ENCODE results near the gene RIN3. TPM values are rescaled to one million over a fixed set of nuclear protein-coding genes. Genes with fewer than 3 reads are reported as not detected.

RIN3 gene
- total RNA-seq, 1 experiment from 2014 or later: 4.8 TPM

DNA sequence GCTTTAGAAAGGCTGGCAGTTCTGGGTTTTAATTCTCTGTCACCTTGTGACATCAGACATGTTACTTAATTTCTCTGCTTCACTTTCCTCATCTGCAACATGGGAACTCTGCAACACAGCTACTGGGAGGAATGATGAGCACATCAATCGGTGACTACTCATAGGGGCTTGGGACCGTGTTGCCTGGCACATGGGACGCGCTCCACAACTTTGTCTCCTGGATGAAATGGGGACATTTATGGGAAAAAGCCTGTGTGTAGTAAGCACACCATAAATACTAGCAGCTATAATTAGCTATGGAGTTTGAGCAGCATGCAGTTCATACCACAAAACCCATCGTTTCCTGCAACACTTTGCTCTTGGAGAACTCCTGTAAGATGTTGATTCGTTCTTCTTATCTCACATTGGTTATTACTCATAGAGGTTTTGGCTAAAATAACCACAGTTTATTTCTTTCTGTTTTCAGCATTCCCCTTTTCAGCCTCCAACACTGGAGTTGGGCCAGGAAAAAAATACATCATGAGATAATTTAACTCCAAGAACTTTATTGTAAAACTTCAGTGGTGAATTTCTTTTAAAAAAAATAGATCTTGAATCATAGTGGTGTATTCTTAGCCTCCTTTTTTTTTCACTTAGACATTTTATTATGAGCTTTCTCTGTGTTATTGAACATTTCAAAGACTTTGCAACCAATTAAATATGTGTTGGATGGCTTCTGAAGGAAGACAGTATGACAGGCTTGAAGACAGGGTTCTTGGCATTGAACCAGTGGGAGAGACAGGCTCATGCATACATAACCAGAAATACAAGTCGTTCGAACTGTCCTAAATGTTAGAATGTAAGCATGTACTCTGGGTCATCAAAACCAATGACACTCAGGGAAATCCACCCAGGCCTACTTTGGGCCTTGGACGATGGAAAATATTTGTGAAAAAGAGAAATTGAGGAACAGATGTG is 72.7 kb downstream of the RIN3 start:
- ChIA-PET POLR2A (ENCODE audit: unreplicated experiment) (interaction anchor here (0.7 kb wide), 1 partner anchor 133 kb away, joined by 8 read pairs; no protein-coding TSS in a partner anchor), CTCF (interaction anchor here (0.6 kb wide), 2 partner anchors 100 to 107 kb away, joined by 3 read pairs; no protein-coding TSS in a partner anchor)
- H3K4me2 ChIP-seq (ENCODE audit: low read length): peak overlapping the region; percentile 17
- TF ChIP-seq, protein P1, sequence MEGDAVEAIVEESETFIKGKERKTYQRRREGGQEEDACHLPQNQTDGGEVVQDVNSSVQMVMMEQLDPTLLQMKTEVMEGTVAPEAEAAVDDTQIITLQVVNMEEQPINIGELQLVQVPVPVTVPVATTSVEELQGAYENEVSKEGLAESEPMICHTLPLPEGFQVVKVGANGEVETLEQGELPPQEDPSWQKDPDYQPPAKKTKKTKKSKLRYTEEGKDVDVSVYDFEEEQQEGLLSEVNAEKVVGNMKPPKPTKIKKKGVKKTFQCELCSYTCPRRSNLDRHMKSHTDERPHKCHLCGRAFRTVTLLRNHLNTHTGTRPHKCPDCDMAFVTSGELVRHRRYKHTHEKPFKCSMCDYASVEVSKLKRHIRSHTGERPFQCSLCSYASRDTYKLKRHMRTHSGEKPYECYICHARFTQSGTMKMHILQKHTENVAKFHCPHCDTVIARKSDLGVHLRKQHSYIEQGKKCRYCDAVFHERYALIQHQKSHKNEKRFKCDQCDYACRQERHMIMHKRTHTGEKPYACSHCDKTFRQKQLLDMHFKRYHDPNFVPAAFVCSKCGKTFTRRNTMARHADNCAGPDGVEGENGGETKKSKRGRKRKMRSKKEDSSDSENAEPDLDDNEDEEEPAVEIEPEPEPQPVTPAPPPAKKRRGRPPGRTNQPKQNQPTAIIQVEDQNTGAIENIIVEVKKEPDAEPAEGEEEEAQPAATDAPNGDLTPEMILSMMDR (conservative IDR thresholded peaks at IDR 0.05; ENCODE audit: low read depth, low read length): no peak
- no peak for TF ChIP-seq EZH2 (IDR thresholded peaks at IDR 0.05; ENCODE audit: low read length, unreplicated experiment)
- no peaks in the 10 kb centered on the region for H4K20me1 ChIP-seq (ENCODE audit: low read length)
- H2AFZ ChIP-seq (ENCODE audit: low read length): no peak overlapping the region
- BruUV-seq (replicated peaks): no TSS peak
- peaks cover 23% of the 10 kb centered on the region for H3K4me1 ChIP-seq (ENCODE audit: insufficient read depth, low read length)
- H3K27me3 ChIP-seq (ENCODE audit: low read length): no peaks in the 10 kb centered on the region
- H3K9me3 ChIP-seq (ENCODE audit: low read length): no peaks in the 10 kb centered on the region
- H3F3A ChIP-seq (ENCODE audit: low read length, unreplicated experiment): no peaks in the 10 kb centered on the region
- no peak overlapping the region for H3K4me3 ChIP-seq (ENCODE audit: low read length)
- ATAC-seq (peak; percentile 79), DNase-seq (peak; percentile 77)
- intact Hi-C loops (cut with micrococcal nuclease): loop anchor here (1.0 kb wide), 1 partner anchor 21 kb away; no protein-coding TSS in a partner anchor
- H3K27ac ChIP-seq (ENCODE audit: low read length): peak overlapping the region; percentile 64
- H3K79me2 ChIP-seq (ENCODE audit: low read length): no peaks in the 10 kb centered on the region
- H3K9me2 ChIP-seq (replicated peaks; ENCODE audit: low read length): no peaks in the 10 kb centered on the region
- no peaks in the 10 kb centered on the region for H3K36me3 ChIP-seq (ENCODE audit: low read depth, low read length)
- peak overlapping the region; percentile 12; the same call in 1 of the 2 replicates for H3K9ac ChIP-seq (ENCODE audit: low read length)

DNA sequence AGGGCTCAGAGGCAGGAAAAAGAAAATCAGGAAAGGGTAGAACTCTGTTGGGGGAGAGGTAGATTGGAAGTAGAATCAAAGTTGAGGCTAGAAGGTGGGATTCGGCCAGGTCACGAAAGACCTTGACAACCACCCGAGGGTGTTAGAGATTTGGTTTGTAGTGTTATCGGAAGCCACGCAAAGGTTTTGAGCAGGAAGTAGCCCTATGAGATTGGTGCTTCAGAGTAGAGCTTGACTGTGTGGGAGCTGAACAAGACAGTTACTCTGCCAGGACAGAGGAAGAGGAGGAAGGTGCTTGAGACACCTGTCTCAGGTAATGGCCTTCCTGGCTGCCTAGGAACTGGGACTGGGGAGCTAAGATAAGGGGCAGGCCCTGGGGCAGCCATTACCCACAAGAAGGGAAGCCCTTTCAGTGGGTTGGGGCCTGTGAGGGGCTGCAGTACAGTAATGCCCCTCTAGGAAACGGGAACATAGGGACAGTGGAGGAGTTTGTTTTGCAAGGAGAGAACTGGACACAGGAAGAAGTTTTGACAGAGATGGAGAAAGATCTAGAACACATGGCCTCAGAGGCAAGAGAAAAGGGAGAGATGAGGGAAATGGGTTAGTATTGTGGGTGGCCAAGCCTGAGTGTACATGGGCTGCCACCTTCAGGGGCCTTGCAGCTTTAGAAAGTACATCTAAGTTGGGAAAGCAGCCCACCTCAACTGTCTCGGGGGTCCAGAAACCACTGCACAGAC is 73.5 kb downstream of the RIN3 start:
- BruUV-seq (replicated peaks): no TSS peak
- no peaks in the 10 kb centered on the region for H3K27me3 ChIP-seq (ENCODE audit: low read length)
- peak overlapping the region; percentile 64 for H3K27ac ChIP-seq (ENCODE audit: low read length)

More for the DNA sequence above, 73.5 kb downstream of the RIN3 start:
- POLR2A ChIA-PET (ENCODE audit: unreplicated experiment): no interaction called here
- Histone ChIP-seq H3K4me2 (ENCODE audit: low read length) (peak overlapping the region; percentile 17; the same call in 1 of the 2 replicates), H3K9me3 (ENCODE audit: low read length) (no peaks in the 10 kb centered on the region), H3K9me2 (replicated peaks; ENCODE audit: low read length) (no peaks in the 10 kb centered on the region), H2AFZ (ENCODE audit: low read length) (no peak overlapping the region), H3K36me3 (ENCODE audit: low read depth, low read length) (no peaks in the 10 kb centered on the region), H3F3A (ENCODE audit: low read length, unreplicated experiment) (no peaks in the 10 kb centered on the region), H3K9ac (ENCODE audit: low read length) (no peak overlapping the region), H3K4me3 (ENCODE audit: low read length) (no peak overlapping the region), H3K79me2 (ENCODE audit: low read length) (no peaks in the 10 kb centered on the region), H4K20me1 (ENCODE audit: low read length) (no peaks in the 10 kb centered on the region), H3K4me1 (ENCODE audit: insufficient read depth, low read length) (peaks cover 23% of the 10 kb centered on the region)
- intact Hi-C loops (cut with micrococcal nuclease): loop anchor here (1.0 kb wide), 1 partner anchor 20 kb away; no protein-coding TSS in a partner anchor
- DNase-seq (no peak), ATAC-seq (no peak)
- CTCF ChIA-PET: no interaction called here
- TF ChIP-seq, protein P1 (conservative IDR thresholded peaks at IDR 0.05; ENCODE audit: low read depth, low read length): no peak
- TF ChIP-seq EZH2 (IDR thresholded peaks at IDR 0.05; ENCODE audit: low read length, unreplicated experiment): no peak
- no peak for TF ChIP-seq EZH2phosphoT487 (IDR thresholded peaks at IDR 0.05; ENCODE audit: borderline replicate concordance, low read length)

Measured in PC-3 (cell line).